RWPE1 (cell line): ENCODE measurements around the gene SRI.

ENCODE experiments used
- CTCF ChIA-PET: fragments of 350-600 bp; sonication (Branson Sonifier 250); formaldehyde crosslinking; extraction: SDS; loops from one replicate; lab custom pipeline; 2021; lab: Yijun Ruan, JAX
- POLR2A ChIA-PET: fragments of 400-600 bp; formaldehyde crosslinking; extraction: SDS; loops from one replicate; lab custom pipeline; 2020; ENCODE audit warnings: antibody characterized with exemption; ENCODE audit not compliant: low non-redundant PET; lab: Yijun Ruan, JAX
- DNase-seq: peaks from one replicate; pipeline ENCODE4 v3.0.0; 2012; ENCODE audit warnings: low spot score
- H3K27ac ChIP-seq: fragments of 450-650 bp; 2 replicates; pipeline ENCODE4 v1.5.1; 2017
- TF ChIP-seq, protein P1 (sequence below): fragments of 450-650 bp; conservative IDR thresholded peaks from 2 replicates; pipeline ENCODE4 v1.5.1; 2017; ENCODE audit warnings: low read depth, mild to moderate bottlenecking

Gene SRI

DNA sequence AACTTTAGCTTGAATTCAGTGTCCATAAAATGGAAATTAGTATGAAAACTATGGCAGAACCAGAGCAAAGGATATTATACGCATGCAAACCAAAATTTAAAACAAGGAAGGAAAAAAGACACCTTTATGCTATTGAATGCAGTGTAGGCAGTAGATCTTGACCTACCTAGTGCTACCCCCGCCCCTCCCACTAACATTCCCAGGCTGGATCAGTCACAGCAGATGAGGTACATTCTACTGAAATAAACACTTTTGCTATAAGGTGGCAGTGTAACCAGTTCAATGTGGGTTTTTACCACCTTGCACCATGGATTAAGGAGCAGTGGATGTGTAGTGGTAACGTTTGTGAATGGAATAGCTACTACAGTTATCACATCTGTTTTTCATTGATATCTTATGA is 27.9 kb downstream of the SRI start:
- DNase-seq, result no peak
- ChIA-PET POLR2A (no interaction called here), CTCF (no interaction called here)
- no peak overlapping the region for H3K27ac ChIP-seq
- TF ChIP-seq, protein P1, sequence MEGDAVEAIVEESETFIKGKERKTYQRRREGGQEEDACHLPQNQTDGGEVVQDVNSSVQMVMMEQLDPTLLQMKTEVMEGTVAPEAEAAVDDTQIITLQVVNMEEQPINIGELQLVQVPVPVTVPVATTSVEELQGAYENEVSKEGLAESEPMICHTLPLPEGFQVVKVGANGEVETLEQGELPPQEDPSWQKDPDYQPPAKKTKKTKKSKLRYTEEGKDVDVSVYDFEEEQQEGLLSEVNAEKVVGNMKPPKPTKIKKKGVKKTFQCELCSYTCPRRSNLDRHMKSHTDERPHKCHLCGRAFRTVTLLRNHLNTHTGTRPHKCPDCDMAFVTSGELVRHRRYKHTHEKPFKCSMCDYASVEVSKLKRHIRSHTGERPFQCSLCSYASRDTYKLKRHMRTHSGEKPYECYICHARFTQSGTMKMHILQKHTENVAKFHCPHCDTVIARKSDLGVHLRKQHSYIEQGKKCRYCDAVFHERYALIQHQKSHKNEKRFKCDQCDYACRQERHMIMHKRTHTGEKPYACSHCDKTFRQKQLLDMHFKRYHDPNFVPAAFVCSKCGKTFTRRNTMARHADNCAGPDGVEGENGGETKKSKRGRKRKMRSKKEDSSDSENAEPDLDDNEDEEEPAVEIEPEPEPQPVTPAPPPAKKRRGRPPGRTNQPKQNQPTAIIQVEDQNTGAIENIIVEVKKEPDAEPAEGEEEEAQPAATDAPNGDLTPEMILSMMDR, result no peak

DNA sequence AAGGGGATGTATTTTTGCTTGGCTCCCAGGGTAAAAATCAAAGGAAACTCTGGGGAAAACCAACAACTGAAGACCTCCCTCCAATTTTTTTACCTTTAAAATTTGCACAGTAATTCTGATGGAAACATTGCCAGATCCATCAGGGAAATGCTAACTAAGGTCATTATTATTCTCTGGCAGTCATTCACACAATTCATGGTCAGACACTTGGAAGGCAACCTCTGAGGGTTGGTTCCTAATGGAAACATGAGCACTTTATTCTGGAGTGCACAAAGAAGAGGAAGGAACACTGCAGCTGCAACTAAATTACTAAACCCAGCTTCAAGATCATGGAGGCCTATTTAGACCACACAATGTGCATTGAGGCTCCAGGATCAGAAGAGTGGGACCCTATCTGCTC is 34.2 kb downstream of the SRI start:
- ChIA-PET POLR2A (no interaction called here), CTCF (interaction anchor here (0.6 kb wide), 2 partner anchors 16 to 103 kb away, joined by 3 read pairs; no protein-coding TSS in a partner anchor)
- DNase-seq, result no peak
- TF ChIP-seq, protein P1, result no peak
- no peak overlapping the region for H3K27ac ChIP-seq

DNA sequence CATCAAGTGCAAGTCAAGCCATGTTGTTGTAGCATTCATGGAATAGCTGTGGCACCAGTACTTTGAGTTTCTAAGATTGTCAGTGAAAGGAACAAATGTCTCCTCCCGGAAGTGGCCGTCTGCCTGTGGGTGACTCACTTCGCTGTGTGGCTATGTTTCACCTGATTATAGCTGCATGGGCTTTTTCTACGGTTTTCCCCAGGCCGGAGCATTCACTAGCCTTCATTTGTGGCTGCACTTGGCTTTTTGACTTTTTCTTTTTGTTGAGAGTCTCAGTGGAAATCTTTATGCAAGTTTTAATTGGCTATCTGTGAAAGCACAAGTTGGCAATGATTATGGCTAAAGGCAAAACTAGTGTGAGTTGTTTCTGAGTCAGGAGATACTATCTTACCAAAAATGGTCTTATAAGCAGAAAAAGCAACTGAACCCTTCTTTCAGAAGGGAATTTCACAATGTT is 35.0 kb downstream of the SRI start:
- TF ChIP-seq, protein P1, result no peak
- H3K27ac ChIP-seq, result no peak overlapping the region
- DNase-seq, result peak; percentile 45
- POLR2A ChIA-PET, result no interaction called here
- CTCF ChIA-PET, result interaction anchor here (0.6 kb wide), 3 partner anchors 15 to 95 kb away, joined by 3 to 4 read pairs (median 3); no protein-coding TSS in a partner anchor

DNA sequence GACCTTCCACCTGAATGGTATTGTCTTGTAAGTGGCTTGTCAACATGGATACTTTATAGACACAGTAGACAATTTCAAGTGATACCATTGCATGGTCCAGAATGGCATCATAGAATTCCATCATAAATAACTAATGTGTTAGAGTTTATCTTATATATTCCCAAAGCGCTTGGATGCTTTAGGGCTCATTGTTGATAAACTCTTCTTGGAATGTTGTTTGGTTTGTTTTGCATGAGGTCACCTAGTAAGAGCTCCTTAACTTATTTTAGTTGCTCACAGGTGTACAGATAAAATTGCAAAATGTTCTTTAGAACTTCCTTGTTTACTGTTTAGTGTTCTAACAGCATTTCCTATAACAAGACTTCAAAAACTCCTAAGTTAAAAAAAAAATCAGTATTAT is 36.8 kb downstream of the SRI start:
- H3K27ac ChIP-seq, result no peak overlapping the region
- ChIA-PET POLR2A (no interaction called here), CTCF (no interaction called here)
- TF ChIP-seq, protein P1, result no peak
- no peak for DNase-seq

DNA sequence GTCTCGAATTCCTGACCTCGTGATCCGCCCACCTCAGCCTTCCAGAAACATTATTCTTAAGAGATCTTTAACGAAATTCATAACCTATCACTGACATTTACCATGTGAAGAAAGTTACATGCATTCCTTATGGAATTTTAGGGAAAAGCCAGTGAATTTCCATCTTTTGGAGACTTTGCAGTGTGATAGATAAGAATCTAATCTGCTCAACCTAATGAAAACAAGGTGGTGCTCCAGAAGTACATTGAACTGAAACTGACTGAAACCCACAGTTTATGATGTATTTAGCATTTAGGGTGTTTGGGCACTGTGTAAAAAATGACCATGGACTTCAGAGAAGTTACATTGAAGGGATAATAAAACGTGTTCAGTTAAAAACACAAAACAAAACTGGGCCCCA is 43.6 kb downstream of the SRI start:
- ChIA-PET POLR2A (no interaction called here), CTCF (no interaction called here)
- DNase-seq, result no peak
- H3K27ac ChIP-seq, result no peak overlapping the region
- TF ChIP-seq, protein P1, result no peak

DNA sequence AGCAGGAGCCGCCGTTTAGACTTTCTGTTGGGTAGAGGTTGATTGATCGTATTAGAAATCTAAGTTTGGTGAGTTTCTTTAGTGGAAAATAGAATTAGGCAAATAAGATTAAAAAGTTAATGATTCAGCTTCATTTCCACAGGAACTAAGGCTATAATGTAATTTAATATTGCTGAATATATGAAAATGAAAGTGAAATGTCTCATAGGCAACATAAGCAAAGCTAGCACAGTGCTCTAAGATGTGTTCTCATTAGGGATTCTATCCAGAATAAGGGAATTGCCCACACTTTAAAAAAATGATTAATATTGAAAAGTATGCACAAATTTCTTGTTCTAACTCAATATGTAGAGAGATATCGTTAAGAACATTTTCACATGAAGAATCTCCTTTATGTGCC is 47.0 kb downstream of the SRI start:
- ChIA-PET CTCF (no interaction called here), POLR2A (no interaction called here)
- no peak overlapping the region for H3K27ac ChIP-seq
- no peak for DNase-seq
- TF ChIP-seq, protein P1, result no peak
